Smooth muscle cell (in vitro differentiated cells): ENCODE results near the gene ISX. TPM values are rescaled to one million over a fixed set of nuclear protein-coding genes. Genes with fewer than 3 reads are reported as not detected.

Experiments
- DNase-seq: peaks from one replicate; lab custom pipeline; 2025; ENCODE audit not compliant: unreplicated experiment; lab: John Stamatoyannopoulos, UW
- H2AFZ ChIP-seq: fragments of 200-600 bp; sonication (generic); 2 replicates; pipeline ENCODE4 v1.6.0; 2016; ENCODE audit warnings: antibody characterized with exemption, low read depth, mild to moderate bottlenecking
- H3F3A ChIP-seq: fragments of 200-600 bp; sonication (generic); 2 replicates; pipeline ENCODE4 v1.6.0; 2017; ENCODE audit warnings: antibody characterized with exemption, low read depth
- H3K27ac ChIP-seq: fragments of 200-600 bp; sonication (generic); 2 replicates; pipeline ENCODE4 v1.5.1; 2016; ENCODE audit warnings: low read depth, mild to moderate bottlenecking
- H3K27me3 ChIP-seq: fragments of 200-600 bp; sonication (generic); 2 replicates; pipeline ENCODE4 v1.6.1; 2016; ENCODE audit warnings: low read depth, mild to moderate bottlenecking
- H3K36me3 ChIP-seq: fragments of 200-600 bp; sonication (generic); 2 replicates; pipeline ENCODE4 v1.5.1; 2016; ENCODE audit warnings: low read depth
- H3K4me1 ChIP-seq: fragments of 200-600 bp; sonication (generic); 2 replicates; pipeline ENCODE4 v1.5.1; 2016; ENCODE audit warnings: low read depth
- H3K4me2 ChIP-seq: fragments of 200-600 bp; sonication (generic); 2 replicates; pipeline ENCODE4 v1.6.0; 2016; ENCODE audit warnings: mild to moderate bottlenecking
- H3K4me3 ChIP-seq: fragments of 200-600 bp; sonication (generic); 2 replicates; pipeline ENCODE4 v1.5.1; 2016; ENCODE audit warnings: mild to moderate bottlenecking
- H3K79me2 ChIP-seq: fragments of 200-600 bp; sonication (generic); 2 replicates; pipeline ENCODE4 v1.6.0; 2016; ENCODE audit warnings: low read depth, mild to moderate bottlenecking
- H3K9ac ChIP-seq: fragments of 200-600 bp; sonication (generic); 2 replicates; pipeline ENCODE4 v1.6.0; 2016; ENCODE audit warnings: low read depth
- H3K9me3 ChIP-seq: fragments of 200-600 bp; sonication (generic); replicated peaks from 2 replicates; pipeline ENCODE4 v1.5.1; 2016; ENCODE audit warnings: low read depth
- H4K20me1 ChIP-seq: fragments of 200-600 bp; sonication (generic); 2 replicates; pipeline ENCODE4 v1.6.0; 2016; ENCODE audit warnings: low read depth
- CTCF ChIP-seq: fragments of 200-600 bp; sonication (generic); IDR thresholded peaks from 2 replicates; pipeline ENCODE4 v1.5.1; 2017; ENCODE audit warnings: borderline replicate concordance, mild to moderate bottlenecking, antibody characterized with exemption; ENCODE audit not compliant: insufficient read depth, poor library complexity, severe bottlenecking
- WGBS: methylation state at CpG from one replicate; pipeline ENCODE4 v1.1.7; 2016; ENCODE audit warnings: low lambda C conversion rate; 5-methylcytosine and 5-hydroxymethylcytosine counted together
- polyA plus RNA-seq: library from polyadenylated mRNA; unstranded; fragments of >200 nt; fragmentation: Nextera tagmentation; extraction: Ambion mirVana; gene quantifications from 2 replicates; pipeline ENCODE4 v1.2.1, GENCODE V29; 2016
- total RNA-seq: library from RNA; depleted of rRNA; stranded (reverse); fragments of >200 nt; gene quantifications from 2 replicates; pipeline ENCODE4 v1.2.3, GENCODE V29; 2014

The ISX gene
- total and polyA plus RNA-seq, 2 experiments from 2014 or later: not detected

GRCh38 chr22:35032571-35032970 lies 33.4 kb upstream of the ISX start:
- no peaks in the 10 kb centered on the region for H4K20me1 ChIP-seq
- H3K27ac ChIP-seq: no peak overlapping the region
- H3K4me3 ChIP-seq: no peak overlapping the region
- H3K4me1 ChIP-seq: no peaks in the 10 kb centered on the region
- no peaks in the 10 kb centered on the region for H3F3A ChIP-seq
- no peaks in the 10 kb centered on the region for H3K9me3 ChIP-seq
- H3K9ac ChIP-seq: no peak overlapping the region
- H3K27me3 ChIP-seq: peaks cover 6% of the 10 kb centered on the region
- WGBS: 68% methylated on average over 3 of the region's 3 CpGs
- no peaks in the 10 kb centered on the region for H3K36me3 ChIP-seq
- H2AFZ ChIP-seq: no peak overlapping the region
- DNase-seq: no peak
- H3K4me2 ChIP-seq: no peak overlapping the region
- no peak for TF ChIP-seq CTCF
- H3K79me2 ChIP-seq: no peaks in the 10 kb centered on the region

GRCh38 chr22:35033635-35034296 lies 32.2 kb upstream of the ISX start:
- Histone ChIP-seq H3K9ac (no peak overlapping the region), H3K27me3 (peaks cover 6% of the 10 kb centered on the region), H2AFZ (no peak overlapping the region), H4K20me1 (no peaks in the 10 kb centered on the region), H3K9me3 (no peaks in the 10 kb centered on the region), H3K4me2 (no peak overlapping the region), H3K36me3 (no peaks in the 10 kb centered on the region), H3K27ac (no peak overlapping the region), H3K4me1 (no peaks in the 10 kb centered on the region), H3K4me3 (no peak overlapping the region), H3F3A (no peaks in the 10 kb centered on the region), H3K79me2 (no peaks in the 10 kb centered on the region)
- no peak for TF ChIP-seq CTCF
- 90% methylated on average over 6 of the region's 6 CpGs for WGBS
- DNase-seq: no peak

DNA sequence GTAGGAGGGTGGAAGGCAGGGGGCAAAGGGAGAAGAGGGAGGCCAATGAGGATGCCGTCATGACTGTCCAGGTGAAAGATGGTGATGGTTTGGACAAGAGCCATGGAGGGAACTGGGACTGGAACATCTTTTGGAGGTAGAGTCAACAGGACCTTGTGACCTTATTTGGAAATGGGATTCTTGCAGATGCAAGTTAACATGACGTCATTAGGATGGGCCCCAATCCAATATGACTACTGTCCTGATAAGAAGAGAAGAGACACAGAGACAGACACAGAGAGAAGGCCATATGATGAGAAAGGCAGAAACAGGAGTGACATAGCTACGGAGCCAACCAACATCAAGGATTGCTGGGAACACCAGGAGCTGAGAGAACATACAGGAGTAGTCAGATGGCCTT lies 31.0 kb upstream of the ISX start:
- no peak overlapping the region for H3K4me3 ChIP-seq
- no peaks in the 10 kb centered on the region for H3K79me2 ChIP-seq
- H3K27me3 ChIP-seq: peaks cover 6% of the 10 kb centered on the region
- no peak for DNase-seq
- no peaks in the 10 kb centered on the region for H4K20me1 ChIP-seq
- WGBS: 58% methylated on average over 3 of the region's 3 CpGs
- H3K27ac ChIP-seq: no peak overlapping the region
- no peaks in the 10 kb centered on the region for H3K9me3 ChIP-seq
- H3K36me3 ChIP-seq: no peaks in the 10 kb centered on the region
- TF ChIP-seq CTCF: no peak
- no peak overlapping the region for H3K4me2 ChIP-seq
- H2AFZ ChIP-seq: no peak overlapping the region
- H3K4me1 ChIP-seq: no peaks in the 10 kb centered on the region
- no peak overlapping the region for H3K9ac ChIP-seq
- H3F3A ChIP-seq: no peaks in the 10 kb centered on the region

DNA sequence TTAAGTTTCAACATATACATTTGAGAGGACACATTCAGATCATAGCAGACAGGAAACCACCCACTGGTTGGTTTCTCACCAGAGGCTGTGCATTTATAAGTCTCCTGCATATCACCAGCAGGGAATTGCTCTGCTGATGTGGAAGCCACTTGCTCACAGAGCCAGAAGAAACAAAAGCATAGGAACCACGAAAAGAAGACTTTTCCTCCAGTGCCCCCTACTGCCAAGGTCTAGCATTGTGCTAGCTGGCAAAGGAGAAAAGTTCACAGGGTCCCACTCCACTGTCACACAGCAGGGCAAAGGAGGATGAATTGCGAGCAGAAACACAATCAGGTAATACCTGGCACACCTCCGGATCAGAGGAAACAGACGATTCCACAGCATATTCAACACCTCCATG lies 28.9 kb upstream of the ISX start:
- Histone ChIP-seq H3K27ac (no peak overlapping the region), H3K79me2 (no peaks in the 10 kb centered on the region), H2AFZ (no peak overlapping the region), H3K27me3 (peaks cover 5% of the 10 kb centered on the region), H3K9ac (no peak overlapping the region), H3K4me1 (no peaks in the 10 kb centered on the region), H4K20me1 (no peaks in the 10 kb centered on the region), H3K36me3 (no peaks in the 10 kb centered on the region), H3K4me2 (no peak overlapping the region), H3F3A (no peaks in the 10 kb centered on the region), H3K4me3 (no peak overlapping the region), H3K9me3 (no peaks in the 10 kb centered on the region)
- 55% methylated on average over 4 of the region's 4 CpGs for WGBS
- no peak for DNase-seq
- peak; percentile 25 for TF ChIP-seq CTCF
